ENCODE measurements around the gene TTC38.

GRCh38 chr22:46295277-46295971, 27.6 kb downstream of the TTC38 start:
- no peak for TF ChIP-seq CTCF (IDR thresholded peaks at IDR 0.05; ENCODE audit: insufficient read depth, low read length)
- no peak for TF ChIP-seq POLR2AphosphoS5 (IDR thresholded peaks at IDR 0.05; ENCODE audit: low read depth)

Data from HL-60 (cell line).